Fibroblast of villous mesenchyme (primary cell): ENCODE measurements around the gene HSP90B1. TPM values are rescaled to one million over a fixed set of nuclear protein-coding genes. Genes with fewer than 3 reads are reported as not detected.

ENCODE experiments used
- DNase-seq: peaks from one replicate; pipeline ENCODE4 v3.0.0-alpha.2; 2010; ENCODE audit warnings: low read depth
- H3K4me3 ChIP-seq: 2 replicates; pipeline ENCODE4 v1.5.1; 2011; ENCODE audit warnings: low read depth, mild to moderate bottlenecking, low read length
- CTCF ChIP-seq: IDR thresholded peaks from 2 replicates; pipeline ENCODE4 v1.5.1; 2012; ENCODE audit warnings: low read depth, mild to moderate bottlenecking, low read length; ENCODE audit not compliant: insufficient read depth
- total RNA-seq: library from RNA; depleted of rRNA; stranded (reverse); fragments of >200 nt; gene quantifications from 2 replicates; pipeline ENCODE4 v1.2.3, GENCODE V29; 2012

Gene HSP90B1
- total RNA-seq, 1 donor, result 702 TPM

GRCh38 chr12:103957865-103958388 lies 27.7 kb downstream of the HSP90B1 start:
- no peak overlapping the region for H3K4me3 ChIP-seq
- TF ChIP-seq CTCF, result no peak
- DNase-seq, result no peak

- no peak for TF ChIP-seq CTCF
- no peak overlapping the region for H3K4me3 ChIP-seq
- no peak for DNase-seq
These were observed 28.4 kb downstream of the HSP90B1 start for GRCh38 chr12:103958621-103959020.

- H3K4me3 ChIP-seq, result no peak overlapping the region
- DNase-seq, result no peak
- TF ChIP-seq CTCF, result no peak
These were observed 30.5 kb downstream of the HSP90B1 start for GRCh38 chr12:103960616-103961227.

GRCh38 chr12:103962493-103962892 lies 32.3 kb downstream of the HSP90B1 start:
- DNase-seq, result no peak
- H3K4me3 ChIP-seq, result no peak overlapping the region
- TF ChIP-seq CTCF, result no peak

GRCh38 chr12:103964805-103965204 lies 34.6 kb downstream of the HSP90B1 start:
- TF ChIP-seq CTCF, result no peak

GRCh38 chr12:103965255-103965589 lies 35.0 kb downstream of the HSP90B1 start:
- DNase-seq, result no peak
- peak overlapping the region; percentile 98 for H3K4me3 ChIP-seq
- TF ChIP-seq CTCF, result no peak

More at GRCh38 chr12:103964805-103965204, 34.6 kb downstream of the HSP90B1 start:
- DNase-seq, result no peak
- peak overlapping the region; percentile 98 for H3K4me3 ChIP-seq
